ENCODE results near the gene DYNLRB1. TPM values are rescaled to one million over a fixed set of nuclear protein-coding genes. Genes with fewer than 3 reads are reported as not detected.

DYNLRB1 gene
- total and polyA plus RNA-seq, 9 of the 15 experiments (the other 6 are each of a cell fraction or from before 2014, with no cell fraction given) = 48.7 to 358 (median 121) TPM

DNA sequence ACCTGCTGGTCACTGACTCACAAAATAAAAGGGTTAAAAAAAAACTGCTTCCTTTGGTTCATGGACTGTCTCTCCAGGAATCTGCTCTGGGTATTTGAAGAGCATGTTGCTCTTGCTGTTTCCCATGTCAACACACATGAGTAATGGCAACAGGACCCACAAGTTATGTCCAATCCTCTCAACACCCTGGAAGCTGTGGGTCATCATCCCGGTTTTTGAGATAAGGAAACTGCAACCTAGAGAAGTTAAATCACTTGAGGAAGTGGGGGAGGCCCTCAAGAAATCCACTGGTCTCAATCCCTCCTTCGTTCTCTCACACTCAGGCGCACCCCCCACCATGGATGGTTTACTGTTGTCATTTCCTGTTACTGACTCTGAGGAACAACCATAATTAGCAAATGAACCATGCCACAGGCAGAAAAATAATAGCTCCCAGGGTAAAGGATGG is 54.7 kb downstream of the DYNLRB1 start (continued):
- TF ChIP-seq, protein P1, sequence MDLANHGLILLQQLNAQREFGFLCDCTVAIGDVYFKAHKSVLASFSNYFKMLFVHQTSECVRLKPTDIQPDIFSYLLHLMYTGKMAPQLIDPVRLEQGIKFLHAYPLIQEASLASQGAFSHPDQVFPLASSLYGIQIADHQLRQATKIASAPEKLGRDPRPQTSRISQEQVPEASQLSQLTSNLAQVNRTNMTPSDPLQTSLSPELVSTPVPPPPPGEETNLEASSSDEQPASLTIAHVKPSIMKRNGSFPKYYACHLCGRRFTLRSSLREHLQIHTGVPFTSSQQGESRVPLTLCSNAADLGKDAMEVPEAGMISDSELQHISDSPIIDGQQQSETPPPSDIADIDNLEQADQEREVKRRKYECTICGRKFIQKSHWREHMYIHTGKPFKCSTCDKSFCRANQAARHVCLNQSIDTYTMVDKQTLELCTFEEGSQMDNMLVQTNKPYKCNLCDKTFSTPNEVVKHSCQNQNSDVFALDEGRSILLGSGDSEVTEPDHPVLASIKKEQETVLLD (IDR thresholded peaks at IDR 0.05) = no peak
- TF ChIP-seq CXXC5 (CRISPR knock-in tag; IDR thresholded peaks at IDR 0.05) (peak; percentile 38), SRSF3 (IDR thresholded peaks at IDR 0.05; ENCODE audit: insufficient read depth, low read length) (no peak), CAMTA2 (CRISPR knock-in tag; conservative IDR thresholded peaks at IDR 0.05) (no peak), NCOA2 (IDR thresholded peaks at IDR 0.05; ENCODE audit: partially characterized antibody in 2 of 2) (no peak), MECOM (CRISPR knock-in tag; IDR thresholded peaks at IDR 0.05) (no peak), RBM25 (IDR thresholded peaks at IDR 0.05; ENCODE audit: low read depth, low read length, severe bottlenecking) (no peak), MEIS2 (IDR thresholded peaks at IDR 0.05; ENCODE audit: partially characterized antibody) (peak; percentile 97), ZNF134 (CRISPR knock-in tag; conservative IDR thresholded peaks at IDR 0.05) (no peak), ATF7 (IDR thresholded peaks at IDR 0.05) (peak; percentile 68; the same call in 1 of the 2 replicates), ETV1 (tag; conservative IDR thresholded peaks at IDR 0.05; ENCODE audit: low read depth) (0 out of 2 replicates have a peak, but pooled peaks have one; percentile 25), POLR3A (IDR thresholded peaks at IDR 0.05; ENCODE audit: borderline replicate concordance, extremely low read depth, insufficient read depth, insufficient read length) (no peak), KLF6 (CRISPR knock-in tag; IDR thresholded peaks at IDR 0.05; ENCODE audit: borderline replicate concordance) (no peak), NFIX (CRISPR knock-in tag; IDR thresholded peaks at IDR 0.05; ENCODE audit: low read depth) (no peak), GATA2 (CRISPR knock-in tag; IDR thresholded peaks at IDR 0.05) (no peak), PTBP1 (IDR thresholded peaks at IDR 0.05; ENCODE audit: low read depth, low read length) (no peak), ATF1 (CRISPR knock-in tag; IDR thresholded peaks at IDR 0.05) (no peak), ATF1 (tag; IDR thresholded peaks at IDR 0.05) (peak; percentile 41; the same call in 1 of the 2 replicates), MTA3 (IDR thresholded peaks at IDR 0.05; ENCODE audit: borderline replicate concordance) (0 out of 2 replicates have a peak, but pooled peaks have one; percentile 29), LARP7 (IDR thresholded peaks at IDR 0.05) (no peak), HLTF (IDR thresholded peaks at IDR 0.05) (no peak), ZNF644 (tag; IDR thresholded peaks at IDR 0.05; ENCODE audit: low read depth) (no peak)
- TF ChIP-seq, protein P2, sequence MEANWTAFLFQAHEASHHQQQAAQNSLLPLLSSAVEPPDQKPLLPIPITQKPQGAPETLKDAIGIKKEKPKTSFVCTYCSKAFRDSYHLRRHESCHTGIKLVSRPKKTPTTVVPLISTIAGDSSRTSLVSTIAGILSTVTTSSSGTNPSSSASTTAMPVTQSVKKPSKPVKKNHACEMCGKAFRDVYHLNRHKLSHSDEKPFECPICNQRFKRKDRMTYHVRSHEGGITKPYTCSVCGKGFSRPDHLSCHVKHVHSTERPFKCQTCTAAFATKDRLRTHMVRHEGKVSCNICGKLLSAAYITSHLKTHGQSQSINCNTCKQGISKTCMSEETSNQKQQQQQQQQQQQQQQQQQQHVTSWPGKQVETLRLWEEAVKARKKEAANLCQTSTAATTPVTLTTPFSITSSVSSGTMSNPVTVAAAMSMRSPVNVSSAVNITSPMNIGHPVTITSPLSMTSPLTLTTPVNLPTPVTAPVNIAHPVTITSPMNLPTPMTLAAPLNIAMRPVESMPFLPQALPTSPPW (CRISPR knock-in tag; IDR thresholded peaks at IDR 0.05) = peak; percentile 48; the same call in 1 of the 2 replicates
- TF ChIP-seq, protein P3, sequence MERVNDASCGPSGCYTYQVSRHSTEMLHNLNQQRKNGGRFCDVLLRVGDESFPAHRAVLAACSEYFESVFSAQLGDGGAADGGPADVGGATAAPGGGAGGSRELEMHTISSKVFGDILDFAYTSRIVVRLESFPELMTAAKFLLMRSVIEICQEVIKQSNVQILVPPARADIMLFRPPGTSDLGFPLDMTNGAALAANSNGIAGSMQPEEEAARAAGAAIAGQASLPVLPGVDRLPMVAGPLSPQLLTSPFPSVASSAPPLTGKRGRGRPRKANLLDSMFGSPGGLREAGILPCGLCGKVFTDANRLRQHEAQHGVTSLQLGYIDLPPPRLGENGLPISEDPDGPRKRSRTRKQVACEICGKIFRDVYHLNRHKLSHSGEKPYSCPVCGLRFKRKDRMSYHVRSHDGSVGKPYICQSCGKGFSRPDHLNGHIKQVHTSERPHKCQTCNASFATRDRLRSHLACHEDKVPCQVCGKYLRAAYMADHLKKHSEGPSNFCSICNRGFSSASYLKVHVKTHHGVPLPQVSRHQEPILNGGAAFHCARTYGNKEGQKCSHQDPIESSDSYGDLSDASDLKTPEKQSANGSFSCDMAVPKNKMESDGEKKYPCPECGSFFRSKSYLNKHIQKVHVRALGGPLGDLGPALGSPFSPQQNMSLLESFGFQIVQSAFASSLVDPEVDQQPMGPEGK (CRISPR knock-in tag; IDR thresholded peaks at IDR 0.05; ENCODE audit: borderline replicate concordance) = no peak
- TF ChIP-seq, protein P4, sequence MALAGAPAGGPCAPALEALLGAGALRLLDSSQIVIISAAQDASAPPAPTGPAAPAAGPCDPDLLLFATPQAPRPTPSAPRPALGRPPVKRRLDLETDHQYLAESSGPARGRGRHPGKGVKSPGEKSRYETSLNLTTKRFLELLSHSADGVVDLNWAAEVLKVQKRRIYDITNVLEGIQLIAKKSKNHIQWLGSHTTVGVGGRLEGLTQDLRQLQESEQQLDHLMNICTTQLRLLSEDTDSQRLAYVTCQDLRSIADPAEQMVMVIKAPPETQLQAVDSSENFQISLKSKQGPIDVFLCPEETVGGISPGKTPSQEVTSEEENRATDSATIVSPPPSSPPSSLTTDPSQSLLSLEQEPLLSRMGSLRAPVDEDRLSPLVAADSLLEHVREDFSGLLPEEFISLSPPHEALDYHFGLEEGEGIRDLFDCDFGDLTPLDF (CRISPR knock-in tag; IDR thresholded peaks at IDR 0.05) = no peak

Measured in K562 (cell line).